Right atrium auricular region (tissue), 2 donors: Measurements from ENCODE around the gene SMIM21. TPM values are rescaled to one million over a fixed set of nuclear protein-coding genes. Genes with fewer than 3 reads are reported as not detected.

Source experiments
- DNase-seq: peaks from one replicate; pipeline ENCODE4 v3.0.0-alpha.2; 2019; ENCODE audit warnings: low spot score
- H3K27ac ChIP-seq, 2 donors: fragments of 200-600 bp; sonication (generic); 1 replicate in 1 of 2; 2 replicates in 1 of 2; pipeline ENCODE4 v1.5.1; 2016 to 2019
- H3K27me3 ChIP-seq, 2 donors: fragments of 200-600 bp; sonication (generic); one replicate each; pipeline versions ENCODE4 v1.5.1 to v1.6.0; 2017 to 2019
- H3K36me3 ChIP-seq: fragments of 200-600 bp; sonication (generic); one replicate; pipeline ENCODE4 v1.5.1; 2016
- H3K4me1 ChIP-seq, 2 donors: fragments of 200-600 bp; sonication (generic); one replicate each; pipeline versions ENCODE4 v1.5.1 to v1.6.0; 2017 to 2019
- H3K4me3 ChIP-seq, 2 donors: fragments of 200-600 bp; sonication (generic); 1 replicate in 1 of 2; 2 replicates in 1 of 2; pipeline ENCODE4 v1.5.1; 2017 to 2019; ENCODE audit warnings: mild to moderate bottlenecking in 1 of 2, moderate library complexity in 1 of 2
- H3K9me3 ChIP-seq, 2 donors: fragments of 200-600 bp; sonication (generic); one replicate each; pipeline ENCODE4 v1.5.1; 2019
- total RNA-seq, 2 donors: library from RNA; depleted of rRNA; stranded (reverse); fragments of >200 nt; gene quantifications; one replicate each; pipeline ENCODE4 v1.1.0, GENCODE V29; 2016
- TF ChIP-seq, protein P1 (sequence below), 2 donors: fragments of 200-600 bp; sonication (generic); IDR thresholded peaks; one replicate each; pipeline ENCODE4 v1.5.1; 2019; ENCODE audit warnings: antibody characterized with exemption in 2 of 2

The SMIM21 gene
- total RNA-seq, 2 donors from 2014 or later = not detected

DNA sequence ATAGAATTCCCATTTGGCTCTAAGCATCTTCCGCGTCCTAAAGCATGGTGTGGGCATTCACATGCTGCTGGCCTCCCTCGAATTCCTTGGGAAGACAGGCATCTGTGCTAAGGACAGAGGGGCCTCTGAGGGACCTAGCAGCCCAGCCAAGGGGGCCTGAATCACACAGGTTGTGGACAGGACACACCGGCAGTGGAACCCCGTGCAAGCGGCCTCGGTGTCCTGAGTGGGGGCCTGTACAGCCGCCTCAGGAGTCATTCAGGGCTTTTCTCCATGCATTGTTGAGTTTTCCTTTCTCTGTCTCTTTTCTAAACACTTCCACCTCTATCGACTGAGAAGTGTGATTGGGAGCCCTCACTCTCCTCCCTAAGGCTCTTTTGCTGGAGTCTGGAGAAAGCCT is 44.3 kb upstream of the SMIM21 start:
- no peak overlapping the region for H3K4me3 ChIP-seq
- TF ChIP-seq, protein P1, sequence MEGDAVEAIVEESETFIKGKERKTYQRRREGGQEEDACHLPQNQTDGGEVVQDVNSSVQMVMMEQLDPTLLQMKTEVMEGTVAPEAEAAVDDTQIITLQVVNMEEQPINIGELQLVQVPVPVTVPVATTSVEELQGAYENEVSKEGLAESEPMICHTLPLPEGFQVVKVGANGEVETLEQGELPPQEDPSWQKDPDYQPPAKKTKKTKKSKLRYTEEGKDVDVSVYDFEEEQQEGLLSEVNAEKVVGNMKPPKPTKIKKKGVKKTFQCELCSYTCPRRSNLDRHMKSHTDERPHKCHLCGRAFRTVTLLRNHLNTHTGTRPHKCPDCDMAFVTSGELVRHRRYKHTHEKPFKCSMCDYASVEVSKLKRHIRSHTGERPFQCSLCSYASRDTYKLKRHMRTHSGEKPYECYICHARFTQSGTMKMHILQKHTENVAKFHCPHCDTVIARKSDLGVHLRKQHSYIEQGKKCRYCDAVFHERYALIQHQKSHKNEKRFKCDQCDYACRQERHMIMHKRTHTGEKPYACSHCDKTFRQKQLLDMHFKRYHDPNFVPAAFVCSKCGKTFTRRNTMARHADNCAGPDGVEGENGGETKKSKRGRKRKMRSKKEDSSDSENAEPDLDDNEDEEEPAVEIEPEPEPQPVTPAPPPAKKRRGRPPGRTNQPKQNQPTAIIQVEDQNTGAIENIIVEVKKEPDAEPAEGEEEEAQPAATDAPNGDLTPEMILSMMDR (IDR thresholded peaks at IDR 0.05) = no peak
- no peaks in the 10 kb centered on the region for H3K9me3 ChIP-seq
- H3K27me3 ChIP-seq = no peaks in the 10 kb centered on the region
- DNase-seq = no peak
- H3K27ac ChIP-seq = no peak overlapping the region
- no peaks in the 10 kb centered on the region for H3K36me3 ChIP-seq
- peaks cover 0 to 5% of the 10 kb centered on the region in 2 donors for H3K4me1 ChIP-seq

DNA sequence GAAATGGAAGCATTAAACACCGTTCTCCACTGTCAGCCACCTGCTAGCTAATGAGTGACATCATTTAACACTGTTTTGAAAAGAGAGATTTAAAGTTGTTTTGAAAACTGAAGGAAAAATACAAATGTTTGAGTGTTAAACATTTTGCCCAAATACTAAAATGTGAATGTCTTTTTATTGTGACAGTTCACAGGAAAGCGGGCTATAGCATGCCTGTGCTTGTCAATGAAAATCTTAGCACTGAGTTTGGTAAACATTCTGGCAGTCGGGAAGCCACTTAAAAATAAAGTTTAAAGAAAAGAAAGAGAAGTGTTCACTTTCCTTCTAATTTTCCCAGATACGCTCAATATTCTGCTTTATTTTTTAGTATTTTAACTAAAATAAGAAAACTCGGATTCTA is 40.3 kb upstream of the SMIM21 start:
- Histone ChIP-seq H3K36me3 (no peaks in the 10 kb centered on the region), H3K4me1 (no peaks in the 10 kb centered on the region), H3K27ac (no peak overlapping the region), H3K27me3 (no peaks in the 10 kb centered on the region), H3K4me3 (no peak overlapping the region), H3K9me3 (no peaks in the 10 kb centered on the region)
- no peak for DNase-seq
- TF ChIP-seq, protein P1 (IDR thresholded peaks at IDR 0.05) = no peak

DNA sequence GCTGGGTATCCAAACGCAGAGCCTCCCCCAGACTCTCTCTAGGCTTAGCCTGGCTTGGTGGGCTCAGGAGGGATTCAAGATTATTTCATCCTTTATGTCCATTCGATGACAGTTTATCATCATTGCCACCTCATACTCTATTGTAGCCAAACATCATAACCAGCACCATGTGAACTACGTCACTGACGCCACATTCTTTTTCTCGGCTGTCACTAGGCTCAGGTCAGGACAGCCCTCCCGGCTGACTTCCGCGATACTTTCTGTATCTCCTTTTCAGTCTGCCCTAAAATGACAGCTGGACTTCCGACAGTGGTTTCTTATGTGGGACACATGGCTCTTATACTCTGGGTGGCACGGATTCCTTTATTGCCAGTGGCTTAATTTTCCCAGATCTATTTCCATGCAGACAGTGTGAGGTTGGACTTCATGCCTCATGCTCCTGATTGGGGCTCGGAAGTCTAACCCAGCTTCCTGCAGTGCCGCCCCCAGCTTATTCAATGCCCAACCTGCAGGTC is 39.8 kb upstream of the SMIM21 start:
- no peak for DNase-seq
- no peaks in the 10 kb centered on the region for H3K4me1 ChIP-seq
- H3K27ac ChIP-seq = no peak overlapping the region
- H3K4me3 ChIP-seq = no peak overlapping the region
- no peaks in the 10 kb centered on the region for H3K36me3 ChIP-seq
- no peaks in the 10 kb centered on the region for H3K9me3 ChIP-seq
- TF ChIP-seq, protein P1 (IDR thresholded peaks at IDR 0.05) = no peak
- no peaks in the 10 kb centered on the region for H3K27me3 ChIP-seq

DNA sequence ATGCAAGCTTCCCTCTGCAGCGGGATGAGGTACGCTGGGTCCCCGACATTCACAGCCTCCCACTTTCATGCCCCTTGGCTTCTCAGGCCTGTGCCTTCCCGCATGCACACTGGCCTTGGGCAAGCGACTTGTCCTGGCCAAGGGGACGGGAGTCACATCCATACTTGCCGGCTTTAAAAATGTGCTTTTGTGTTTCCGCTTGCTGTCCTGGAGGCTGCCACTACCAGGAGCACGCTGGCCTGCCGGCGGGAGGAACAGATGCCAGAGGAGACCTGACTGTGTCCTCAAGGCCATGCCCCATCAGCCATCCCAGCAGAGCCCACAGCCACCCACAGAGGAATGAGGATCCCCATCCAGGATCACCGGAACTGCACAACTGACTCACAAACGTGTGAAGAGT is 36.9 kb upstream of the SMIM21 start:
- Histone ChIP-seq H3K4me3 (no peak overlapping the region), H3K27ac (no peak overlapping the region), H3K4me1 (peaks cover 0 to 6% of the 10 kb centered on the region in 2 donors), H3K36me3 (no peaks in the 10 kb centered on the region), H3K27me3 (no peaks in the 10 kb centered on the region), H3K9me3 (no peaks in the 10 kb centered on the region)
- DNase-seq = no peak
- TF ChIP-seq, protein P1 (IDR thresholded peaks at IDR 0.05) = no peak

DNA sequence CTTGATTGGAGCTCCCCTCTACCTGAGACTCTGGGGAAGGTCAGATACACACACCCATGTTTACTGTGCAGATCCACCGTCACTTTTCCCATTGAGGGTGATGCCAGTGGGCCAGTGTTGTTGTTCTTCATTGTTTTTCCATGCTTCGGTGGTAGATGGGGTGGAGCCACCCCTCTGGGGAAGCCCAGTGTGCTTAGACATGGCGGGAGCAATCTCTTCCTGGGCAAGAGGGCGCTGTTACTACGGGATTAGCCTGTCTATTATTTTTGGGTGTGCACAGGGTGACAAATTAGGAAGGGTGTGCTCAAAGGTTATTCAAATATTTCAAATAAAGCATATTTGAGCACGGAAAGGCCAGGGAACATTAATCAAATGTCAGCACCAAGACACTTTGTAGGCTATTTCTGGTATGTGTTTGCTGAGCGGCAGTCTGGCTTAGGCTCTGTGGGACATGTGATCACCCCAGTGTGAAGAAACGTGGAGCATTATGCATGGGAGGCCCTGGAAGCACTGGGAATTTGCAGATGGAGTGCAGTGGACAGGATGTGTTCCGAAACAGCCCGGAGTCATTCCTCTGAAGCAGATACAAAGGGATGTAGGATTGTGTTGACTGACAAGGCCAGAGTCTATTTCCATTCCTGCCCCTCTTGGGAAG is 34.8 kb upstream of the SMIM21 start:
- TF ChIP-seq, protein P1 (IDR thresholded peaks at IDR 0.05) = no peak
- H3K27ac ChIP-seq = peak overlapping the region in 1 of 2 donors; percentile 48

More for the DNA sequence above, 34.8 kb upstream of the SMIM21 start:
- Histone ChIP-seq H3K36me3 (no peaks in the 10 kb centered on the region), H3K4me3 (no peak overlapping the region), H3K27me3 (no peaks in the 10 kb centered on the region), H3K9me3 (peaks cover 0 to 8% of the 10 kb centered on the region in 2 donors), H3K4me1 (peaks cover 0 to 6% of the 10 kb centered on the region in 2 donors)
- no peak for DNase-seq
